CD4-positive, alpha-beta memory T cell (primary cell): ENCODE measurements around the gene POLDIP2. TPM values are rescaled to one million over a fixed set of nuclear protein-coding genes. Genes with fewer than 3 reads are reported as not detected.

Source experiments
- CTCF ChIA-PET: fragments of 350-600 bp; sonication (Branson Sonifier 250); formaldehyde crosslinking; loops from one replicate; lab custom pipeline; 2021; ENCODE audit warnings: inconsistent platforms; ENCODE audit not compliant: partially characterized antibody; lab: Charles Lee
- POLR2A ChIA-PET: fragments of 350-600 bp; sonication (Branson Sonifier 250); formaldehyde crosslinking; loops from one replicate; lab custom pipeline; 2021; ENCODE audit not compliant: partially characterized antibody; lab: Charles Lee
- DNase-seq, 5 donors: peaks; one replicate each; pipeline versions ENCODE4 v3.0.0 to v3.0.0-alpha.2; 2020 to 2022; ENCODE audit warnings: mixed read lengths in 1 of 5
- H3K27ac ChIP-seq: one replicate; pipeline ENCODE4 v1.7.0; 2013; ENCODE audit warnings: low read depth, low read length
- H3K27me3 ChIP-seq: 2 replicates; pipeline ENCODE4 v1.7.0; 2013; ENCODE audit warnings: mild to moderate bottlenecking, low read length, moderate library complexity; ENCODE audit not compliant: insufficient read depth
- H3K36me3 ChIP-seq: 2 replicates; pipeline ENCODE4 v1.7.0; 2013; ENCODE audit warnings: mild to moderate bottlenecking, low read length, moderate library complexity; ENCODE audit not compliant: insufficient read depth
- H3K4me1 ChIP-seq: 2 replicates; pipeline ENCODE4 v1.7.0; 2013; ENCODE audit warnings: mild to moderate bottlenecking, low read length, moderate library complexity; ENCODE audit not compliant: insufficient read depth
- H3K4me3 ChIP-seq, 2 donors: one replicate each; pipeline ENCODE4 v1.7.0; 2013; ENCODE audit warnings: low read length in 2 of 2, mild to moderate bottlenecking in 1 of 2
- H3K9me3 ChIP-seq, 2 donors: one replicate each; pipeline ENCODE4 v1.7.0; 2013; ENCODE audit warnings: low read length in 2 of 2, control low read depth in 1 of 2; ENCODE audit not compliant: control insufficient read depth in 1 of 2
- H3K27ac Mint-ChIP-seq, 7 donors: one replicate each; pipeline ENCODE4 v1.8.0; 2020 to 2021; ENCODE audit warnings: mixed read lengths in 7 of 7, mild to moderate bottlenecking in 6 of 7, inconsistent platforms in 3 of 7, moderate library complexity in 3 of 7
- H3K27me3 Mint-ChIP-seq, 2 donors: one replicate each; pipeline ENCODE4 v1.8.0; 2020 to 2021; ENCODE audit warnings: mixed read lengths in 2 of 2
- H3K36me3 Mint-ChIP-seq, 2 donors: one replicate each; pipeline ENCODE4 v1.8.0; 2020 to 2021; ENCODE audit warnings: mixed read lengths in 2 of 2, inconsistent platforms in 1 of 2, mild to moderate bottlenecking in 1 of 2
- H3K4me1 Mint-ChIP-seq, 4 donors: one replicate each; pipeline ENCODE4 v1.8.0; 2020 to 2021; ENCODE audit warnings: mixed read lengths in 4 of 4, mild to moderate bottlenecking in 1 of 4
- H3K4me3 Mint-ChIP-seq, 8 donors: one replicate each; pipeline ENCODE4 v1.8.0; 2020 to 2021; ENCODE audit warnings: mixed read lengths in 8 of 8, mild to moderate bottlenecking in 7 of 8, moderate library complexity in 6 of 8, inconsistent platforms in 3 of 8
- H3K9me3 Mint-ChIP-seq, 8 donors: one replicate each; pipeline ENCODE4 v1.8.0; 2020 to 2021; ENCODE audit warnings: mixed read lengths in 8 of 8, mild to moderate bottlenecking in 5 of 8, inconsistent platforms in 3 of 8, moderate library complexity in 1 of 8
- intact Hi-C: fragments of 100-400 bp; cut with micrococcal nuclease; formaldehyde crosslinking; loops from one replicate; pipeline ENCODE4 v1.15.1; 2023
- microRNA-seq: library from miRNA; unstranded; fragments of <30 nt; microRNA quantifications from one replicate; pipeline ENCODE4 v1.2.0, GENCODE V29; 2021; ENCODE audit warnings: borderline replicate concordance, borderline number of aligned reads, borderline microRNAs expressed, mixed read lengths
- polyA plus RNA-seq, 2 donors: library from polyadenylated mRNA; unstranded; fragments of 300-500 nt; fragmentation: Illumina TruSeq; gene quantifications; one replicate each; pipeline ENCODE4 v1.2.3, GENCODE V29; 2021
- total RNA-seq, 2 experiments: library from RNA; stranded (reverse); gene quantifications; one replicate each; pipeline ENCODE4 v1.2.3, GENCODE V29; 2021

The POLDIP2 gene
- total and polyA plus RNA-seq, 4 experiments from 2014 or later = 27.8 to 125 (median 48.3) TPM

DNA sequence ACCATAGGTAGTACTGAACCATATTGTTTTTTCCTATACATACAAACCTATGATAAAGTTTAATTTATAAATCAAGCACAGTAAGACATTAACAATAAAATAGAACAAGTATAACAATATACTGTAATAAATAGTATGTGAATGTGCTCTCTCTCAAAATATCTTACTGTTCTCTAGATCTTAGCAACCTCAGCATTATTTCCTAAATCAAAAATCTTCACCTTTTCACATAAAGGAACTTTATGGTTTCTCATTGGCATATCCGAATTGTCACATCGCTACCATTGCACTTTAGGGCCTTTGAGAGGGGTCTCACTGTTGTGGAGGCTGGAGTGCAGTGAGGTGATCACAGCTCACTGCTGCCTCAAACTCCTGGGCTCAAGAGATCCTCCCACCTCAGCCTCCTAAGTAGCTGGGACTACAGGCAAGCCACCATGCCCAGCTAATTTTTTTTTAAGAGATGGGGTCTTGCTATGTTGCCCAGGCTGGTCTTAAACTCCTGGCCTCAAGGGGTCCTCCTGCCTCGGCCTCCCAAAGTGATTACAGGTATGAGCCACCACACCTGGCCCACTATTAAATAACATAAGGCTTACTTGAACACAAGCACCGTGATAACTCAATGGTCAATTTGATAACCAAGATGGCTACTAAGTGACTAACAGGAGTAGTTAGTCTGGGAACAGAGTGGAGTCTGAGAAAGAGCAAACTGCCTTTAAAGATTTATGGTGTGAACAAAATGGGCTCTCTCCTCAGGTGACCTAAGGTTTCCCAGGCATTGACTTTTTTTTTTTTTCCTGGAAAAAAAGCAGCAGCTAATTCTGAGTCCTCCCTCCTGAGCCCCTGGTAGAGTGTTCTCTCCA, 41.3 kb downstream of the POLDIP2 start:
- H3K4me1 Mint-ChIP-seq = peaks cover 15 to 32% (median 21%) of the 10 kb centered on the region in 4 donors
- no peak for DNase-seq
- no peak overlapping the region for H3K4me3 ChIP-seq
- H3K36me3 ChIP-seq = no peaks in the 10 kb centered on the region
- H3K27me3 Mint-ChIP-seq = no peaks in the 10 kb centered on the region
- ChIA-PET CTCF (no interaction called here), POLR2A (no interaction called here)
- H3K4me1 ChIP-seq = peaks cover 19% of the 10 kb centered on the region
- peak overlapping the region in 2 of 8 donors; percentile 4 to 95 for H3K4me3 Mint-ChIP-seq
- no peak overlapping the region for H3K27ac Mint-ChIP-seq
- H3K27ac ChIP-seq = no peak overlapping the region
- no peaks in the 10 kb centered on the region for H3K9me3 ChIP-seq
- intact Hi-C loops = no loop called here
- H3K27me3 ChIP-seq = no peaks in the 10 kb centered on the region
- H3K36me3 Mint-ChIP-seq = no peaks in the 10 kb centered on the region
- no peaks in the 10 kb centered on the region for H3K9me3 Mint-ChIP-seq

DNA sequence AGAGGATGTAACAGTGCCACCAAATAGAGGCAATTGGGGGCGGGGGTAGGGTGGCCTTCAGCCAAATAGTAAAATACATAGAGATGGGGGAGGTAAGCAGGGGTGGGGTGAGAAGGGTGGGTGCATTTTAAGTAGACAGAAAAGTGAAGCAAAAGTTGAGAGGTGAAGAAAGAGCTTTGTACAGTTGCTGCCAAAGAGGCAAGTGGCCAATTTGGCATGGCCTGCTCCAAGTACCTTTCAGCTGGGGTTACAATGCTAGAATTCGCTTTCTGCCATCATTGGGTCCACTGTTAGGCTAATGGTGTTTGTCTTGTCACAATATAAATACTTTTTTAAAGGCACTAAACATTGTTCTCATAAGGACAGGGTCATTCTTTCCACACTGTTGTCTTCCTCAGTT, 43.5 kb downstream of the POLDIP2 start:
- ChIA-PET CTCF (no interaction called here), POLR2A (no interaction called here)
- no peaks in the 10 kb centered on the region for H3K27me3 Mint-ChIP-seq
- Histone ChIP-seq H3K27me3 (no peaks in the 10 kb centered on the region), H3K9me3 (no peaks in the 10 kb centered on the region), H3K4me3 (no peak overlapping the region), H3K36me3 (no peaks in the 10 kb centered on the region), H3K27ac (no peak overlapping the region), H3K4me1 (peaks cover 8% of the 10 kb centered on the region)
- H3K9me3 Mint-ChIP-seq = no peaks in the 10 kb centered on the region
- DNase-seq = no peak
- H3K4me3 Mint-ChIP-seq = no peak overlapping the region
- intact Hi-C loops = no loop called here
- no peaks in the 10 kb centered on the region for H3K36me3 Mint-ChIP-seq
- peak overlapping the region in 1 of 7 donors; percentile 50 for H3K27ac Mint-ChIP-seq
- H3K4me1 Mint-ChIP-seq = peaks cover 4 to 15% (median 9%) of the 10 kb centered on the region in 4 donors

DNA sequence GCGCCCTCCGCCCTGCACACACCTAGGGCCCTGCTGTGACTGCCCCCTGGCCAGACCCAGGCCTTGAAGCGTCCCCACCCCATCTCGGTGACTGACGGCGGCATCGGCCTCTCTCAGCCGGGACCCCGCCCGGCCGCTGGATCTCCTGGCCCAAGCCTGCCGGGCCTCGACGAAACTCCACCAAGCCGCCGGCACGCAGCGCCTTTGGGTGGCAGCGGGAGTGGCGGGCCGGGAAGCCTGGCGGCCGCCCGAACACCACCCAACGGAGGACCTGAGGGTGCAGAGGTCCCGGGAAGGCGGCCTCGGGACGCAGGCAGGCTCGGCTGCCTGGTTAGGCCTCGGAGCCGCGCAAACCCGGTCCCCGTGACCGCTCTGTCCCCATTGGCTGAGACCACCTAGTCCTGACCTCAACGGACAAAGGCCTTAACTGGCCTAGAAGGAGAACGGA, 50.3 kb downstream of the POLDIP2 start:
- Histone ChIP-seq H3K27ac (no peak overlapping the region), H3K4me1 (no peaks in the 10 kb centered on the region), H3K36me3 (no peaks in the 10 kb centered on the region), H3K9me3 (no peaks in the 10 kb centered on the region), H3K27me3 (no peaks in the 10 kb centered on the region), H3K4me3 (no peak overlapping the region)
- CTCF ChIA-PET = no interaction called here
- no peaks in the 10 kb centered on the region for H3K9me3 Mint-ChIP-seq
- POLR2A ChIA-PET = no interaction called here
- intact Hi-C loops = no loop called here
- peaks cover 11 to 14% of the 10 kb centered on the region in 2 donors for H3K27me3 Mint-ChIP-seq
- no peak overlapping the region for H3K27ac Mint-ChIP-seq
- no peaks in the 10 kb centered on the region for H3K4me1 Mint-ChIP-seq
- no peaks in the 10 kb centered on the region for H3K36me3 Mint-ChIP-seq
- DNase-seq = no peak
- no peak overlapping the region for H3K4me3 Mint-ChIP-seq

DNA sequence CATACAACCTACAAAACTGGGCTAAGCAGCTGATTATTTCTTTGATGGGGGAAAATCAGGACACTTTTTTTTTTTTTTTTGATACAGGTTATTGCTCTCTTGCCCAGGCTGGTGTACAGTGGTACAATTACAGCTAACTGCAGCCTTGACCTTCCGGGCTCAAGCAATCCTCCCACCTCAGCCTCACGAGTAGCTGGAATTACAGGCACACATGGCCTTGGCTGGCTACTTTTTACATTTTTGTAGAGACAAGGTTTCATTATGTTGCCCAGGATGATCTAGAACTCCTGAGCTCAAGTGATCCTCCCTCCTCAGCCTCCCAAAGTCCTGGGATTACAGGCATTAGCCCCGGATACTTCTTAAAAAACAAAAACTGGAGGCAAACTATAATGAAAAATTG, 58.9 kb downstream of the POLDIP2 start:
- H3K27me3 ChIP-seq = no peaks in the 10 kb centered on the region
- CTCF ChIA-PET = interaction anchor here (1.1 to 1.3 kb wide), 3 partner anchors 17 to 493 kb away, joined by 3 read pairs; no protein-coding TSS in a partner anchor
- no peak for DNase-seq
- no peaks in the 10 kb centered on the region for H3K9me3 ChIP-seq
- Mint-ChIP-seq H3K4me3 (no peak overlapping the region), H3K27ac (no peak overlapping the region), H3K4me1 (no peaks in the 10 kb centered on the region), H3K9me3 (no peaks in the 10 kb centered on the region), H3K27me3 (peaks cover 4% of the 10 kb centered on the region in 2 donors), H3K36me3 (no peaks in the 10 kb centered on the region)
- H3K27ac ChIP-seq = no peak overlapping the region
- H3K4me3 ChIP-seq = no peak overlapping the region
- intact Hi-C loops = no loop called here
- H3K4me1 ChIP-seq = no peaks in the 10 kb centered on the region
- POLR2A ChIA-PET = no interaction called here
- H3K36me3 ChIP-seq = no peaks in the 10 kb centered on the region

Small RNA genes within 50 kb of the gene (microRNA-seq; reads per million reads assigned to microRNA genes)
- 0.72 reads per million for gene MIR4723

Other genes with a start within 250 kb of the POLDIP2 start
- gene TMEM97, start 38.3 kb downstream of the POLDIP2 start, total RNA-seq = 1 to 10 TPM; 2.4 to 2.6 TPM
- 1 to 10 TPM; 5.5 to 6.2 TPM for gene TMEM97, start 38.3 kb downstream of the POLDIP2 start, polyA plus RNA-seq
- 10 to 100 TPM; 42.9 to 43.6 TPM for gene IFT20, start 22.1 kb downstream of the POLDIP2 start, total RNA-seq
- gene IFT20, start 22.1 kb downstream of the POLDIP2 start, polyA plus RNA-seq = 10 to 100 TPM; 38.7 to 63.7 TPM
- 10 to 100 TPM; 26.2 to 32.1 TPM for gene TNFAIP1, start 21.8 kb downstream of the POLDIP2 start, total RNA-seq
- gene TNFAIP1, start 21.8 kb downstream of the POLDIP2 start, polyA plus RNA-seq = 10 to 100 TPM in 1 of 2 donors, 1 to 10 TPM in 1; 4.1 to 16.1 TPM
- gene SEBOX, start 7.7 kb upstream of the POLDIP2 start, total RNA-seq = not detected
- not detected for gene SEBOX, start 7.7 kb upstream of the POLDIP2 start, polyA plus RNA-seq
- under 1 TPM in 1 of 2 experiments, not detected in 1; 0.28 TPM for gene VTN, start 12.8 kb upstream of the POLDIP2 start, total RNA-seq
- gene VTN, start 12.8 kb upstream of the POLDIP2 start, polyA plus RNA-seq = not detected
- 10 to 100 TPM; 37.6 to 40.3 TPM for gene SARM1, start 14.2 kb upstream of the POLDIP2 start, total RNA-seq
- 1 to 10 TPM; 7.3 to 9.7 TPM for gene SARM1, start 14.2 kb upstream of the POLDIP2 start, polyA plus RNA-seq
- 1 to 10 TPM; 2.4 to 2.6 TPM for gene SLC46A1, start 48.7 kb upstream of the POLDIP2 start, total RNA-seq
- gene SLC46A1, start 48.7 kb upstream of the POLDIP2 start, polyA plus RNA-seq = 1 to 10 TPM in 1 of 2 donors, not detected in 1; 2.3 TPM
- not detected for gene SLC13A2, start 116.1 kb upstream of the POLDIP2 start, total RNA-seq
- not detected for gene SLC13A2, start 116.1 kb upstream of the POLDIP2 start, polyA plus RNA-seq
- gene FOXN1, start 148.8 kb upstream of the POLDIP2 start, total RNA-seq = not detected
- gene FOXN1, start 148.8 kb upstream of the POLDIP2 start, polyA plus RNA-seq = not detected
- gene UNC119, start 195.1 kb upstream of the POLDIP2 start, total RNA-seq = 10 to 100 TPM; 38.8 to 39.6 TPM
- 10 to 100 TPM; 31.8 to 44.0 TPM for gene UNC119, start 195.1 kb upstream of the POLDIP2 start, polyA plus RNA-seq
- 10 to 100 TPM; 57.9 to 58.2 TPM for gene PIGS, start 214.0 kb upstream of the POLDIP2 start, total RNA-seq
- gene PIGS, start 214.0 kb upstream of the POLDIP2 start, polyA plus RNA-seq = 10 to 100 TPM; 57.3 to 69.8 TPM
- 10 to 100 TPM; 30.1 to 33.7 TPM for gene ALDOC, start 219.4 kb upstream of the POLDIP2 start, total RNA-seq
- gene ALDOC, start 219.4 kb upstream of the POLDIP2 start, polyA plus RNA-seq = 10 to 100 TPM; 50.2 to 62.2 TPM
- gene SPAG5, start 241.5 kb upstream of the POLDIP2 start, total RNA-seq = 10 to 100 TPM in 1 of 2 experiments, 1 to 10 TPM in 1; 9.2 to 10.2 TPM
- gene SPAG5, start 241.5 kb upstream of the POLDIP2 start, polyA plus RNA-seq = 1 to 10 TPM in 1 of 2 donors, not detected in 1; 1.4 TPM